Spleen (tissue), 7 donors: ENCODE data around the gene IFI44L.

Source experiments
- POLR2A ChIP-seq, 3 donors: fragments of 450-650 bp; IDR thresholded peaks; one replicate each; pipeline ENCODE4 v1.5.1; 2017; ENCODE audit warnings: antibody characterized with exemption in 3 of 3, mild to moderate bottlenecking in 1 of 3
- POLR2AphosphoS5 ChIP-seq, 3 donors: sonication (generic); formaldehyde crosslinking; IDR thresholded peaks; one replicate each; pipeline ENCODE4 v1.5.1; 2017; ENCODE audit warnings: antibody characterized with exemption in 3 of 3
- TF ChIP-seq, protein P1 (sequence below), 11 experiments: fragments of 200-600 bp in 7 of 11; fragments of 450-650 bp in 4 of 11; sonication (generic) in 4 of 11; IDR thresholded peaks in 8 of 11; conservative IDR thresholded peaks in 3 of 11; 1 replicate in 7 of 11; 2 replicates in 4 of 11; pipeline versions ENCODE4 v1.4.0 to v1.8.0; 2016 to 2021; ENCODE audit warnings: antibody characterized with exemption in 11 of 11, inconsistent platforms in 4 of 11, mild to moderate bottlenecking in 1 of 11
- donor health status: DM: no; HTN: no; CAD: no; lungs with moderate emphysema.
- donor health status: DM: no; HTN: no; CAD: no.
- donor health status: DM: no; HTN: no; CAD: no.

DNA sequence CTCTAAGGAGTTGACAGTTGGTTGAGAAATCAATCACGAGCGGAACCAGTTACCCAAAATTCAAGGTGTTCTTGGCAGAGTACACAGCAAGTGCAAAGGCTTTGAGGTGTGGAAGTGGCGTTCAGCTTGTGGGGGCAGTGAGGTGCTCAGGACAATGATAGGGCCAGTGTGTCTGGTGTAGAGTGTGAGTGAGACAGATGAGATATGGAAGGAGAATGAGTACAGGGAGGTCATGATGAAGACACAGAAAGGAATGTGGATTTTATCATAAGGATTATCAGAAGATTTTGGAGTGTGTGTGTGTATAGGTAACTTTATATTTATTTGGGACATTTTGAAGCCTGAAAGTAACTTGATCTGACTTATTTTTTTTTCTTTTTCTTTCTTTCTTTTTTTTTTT is 70.3 kb downstream of the IFI44L start:
- TF ChIP-seq, protein P1, sequence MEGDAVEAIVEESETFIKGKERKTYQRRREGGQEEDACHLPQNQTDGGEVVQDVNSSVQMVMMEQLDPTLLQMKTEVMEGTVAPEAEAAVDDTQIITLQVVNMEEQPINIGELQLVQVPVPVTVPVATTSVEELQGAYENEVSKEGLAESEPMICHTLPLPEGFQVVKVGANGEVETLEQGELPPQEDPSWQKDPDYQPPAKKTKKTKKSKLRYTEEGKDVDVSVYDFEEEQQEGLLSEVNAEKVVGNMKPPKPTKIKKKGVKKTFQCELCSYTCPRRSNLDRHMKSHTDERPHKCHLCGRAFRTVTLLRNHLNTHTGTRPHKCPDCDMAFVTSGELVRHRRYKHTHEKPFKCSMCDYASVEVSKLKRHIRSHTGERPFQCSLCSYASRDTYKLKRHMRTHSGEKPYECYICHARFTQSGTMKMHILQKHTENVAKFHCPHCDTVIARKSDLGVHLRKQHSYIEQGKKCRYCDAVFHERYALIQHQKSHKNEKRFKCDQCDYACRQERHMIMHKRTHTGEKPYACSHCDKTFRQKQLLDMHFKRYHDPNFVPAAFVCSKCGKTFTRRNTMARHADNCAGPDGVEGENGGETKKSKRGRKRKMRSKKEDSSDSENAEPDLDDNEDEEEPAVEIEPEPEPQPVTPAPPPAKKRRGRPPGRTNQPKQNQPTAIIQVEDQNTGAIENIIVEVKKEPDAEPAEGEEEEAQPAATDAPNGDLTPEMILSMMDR (IDR thresholded peaks at IDR 0.05 in 8 of 11, conservative IDR thresholded peaks at IDR 0.05 in 3 of 11): no peak
- no peak for TF ChIP-seq POLR2A (IDR thresholded peaks at IDR 0.05)
- no peak for TF ChIP-seq POLR2AphosphoS5 (IDR thresholded peaks at IDR 0.05)
